CD4-positive, alpha-beta memory T cell (primary cell): ENCODE measurements around the gene ST14. TPM values are rescaled to one million over a fixed set of nuclear protein-coding genes. Genes with fewer than 3 reads are reported as not detected.

Source experiments
- CTCF ChIA-PET: fragments of 350-600 bp; sonication (Branson Sonifier 250); formaldehyde crosslinking; loops from one replicate; lab custom pipeline; 2021; ENCODE audit warnings: inconsistent platforms; ENCODE audit not compliant: partially characterized antibody; lab: Charles Lee
- POLR2A ChIA-PET: fragments of 350-600 bp; sonication (Branson Sonifier 250); formaldehyde crosslinking; loops from one replicate; lab custom pipeline; 2021; ENCODE audit not compliant: partially characterized antibody; lab: Charles Lee
- DNase-seq, 5 donors: peaks; one replicate each; pipeline versions ENCODE4 v3.0.0 to v3.0.0-alpha.2; 2020 to 2022; ENCODE audit warnings: mixed read lengths in 1 of 5
- H3K27ac ChIP-seq: one replicate; pipeline ENCODE4 v1.7.0; 2013; ENCODE audit warnings: low read depth, low read length
- H3K27me3 ChIP-seq: 2 replicates; pipeline ENCODE4 v1.7.0; 2013; ENCODE audit warnings: mild to moderate bottlenecking, low read length, moderate library complexity; ENCODE audit not compliant: insufficient read depth
- H3K36me3 ChIP-seq: 2 replicates; pipeline ENCODE4 v1.7.0; 2013; ENCODE audit warnings: mild to moderate bottlenecking, low read length, moderate library complexity; ENCODE audit not compliant: insufficient read depth
- H3K4me1 ChIP-seq: 2 replicates; pipeline ENCODE4 v1.7.0; 2013; ENCODE audit warnings: mild to moderate bottlenecking, low read length, moderate library complexity; ENCODE audit not compliant: insufficient read depth
- H3K4me3 ChIP-seq, 2 donors: one replicate each; pipeline ENCODE4 v1.7.0; 2013; ENCODE audit warnings: low read length in 2 of 2, mild to moderate bottlenecking in 1 of 2
- H3K9me3 ChIP-seq, 2 donors: one replicate each; pipeline ENCODE4 v1.7.0; 2013; ENCODE audit warnings: low read length in 2 of 2, control low read depth in 1 of 2; ENCODE audit not compliant: control insufficient read depth in 1 of 2
- H3K27ac Mint-ChIP-seq, 7 donors: one replicate each; pipeline ENCODE4 v1.8.0; 2020 to 2021; ENCODE audit warnings: mixed read lengths in 7 of 7, mild to moderate bottlenecking in 6 of 7, inconsistent platforms in 3 of 7, moderate library complexity in 3 of 7
- H3K27me3 Mint-ChIP-seq, 2 donors: one replicate each; pipeline ENCODE4 v1.8.0; 2020 to 2021; ENCODE audit warnings: mixed read lengths in 2 of 2
- H3K36me3 Mint-ChIP-seq, 2 donors: one replicate each; pipeline ENCODE4 v1.8.0; 2020 to 2021; ENCODE audit warnings: mixed read lengths in 2 of 2, inconsistent platforms in 1 of 2, mild to moderate bottlenecking in 1 of 2
- H3K4me1 Mint-ChIP-seq, 4 donors: one replicate each; pipeline ENCODE4 v1.8.0; 2020 to 2021; ENCODE audit warnings: mixed read lengths in 4 of 4, mild to moderate bottlenecking in 1 of 4
- H3K4me3 Mint-ChIP-seq, 8 donors: one replicate each; pipeline ENCODE4 v1.8.0; 2020 to 2021; ENCODE audit warnings: mixed read lengths in 8 of 8, mild to moderate bottlenecking in 7 of 8, moderate library complexity in 6 of 8, inconsistent platforms in 3 of 8
- H3K9me3 Mint-ChIP-seq, 8 donors: one replicate each; pipeline ENCODE4 v1.8.0; 2020 to 2021; ENCODE audit warnings: mixed read lengths in 8 of 8, mild to moderate bottlenecking in 5 of 8, inconsistent platforms in 3 of 8, moderate library complexity in 1 of 8
- intact Hi-C: fragments of 100-400 bp; cut with micrococcal nuclease; formaldehyde crosslinking; loops from one replicate; pipeline ENCODE4 v1.15.1; 2023
- polyA plus RNA-seq, 2 donors: library from polyadenylated mRNA; unstranded; fragments of 300-500 nt; fragmentation: Illumina TruSeq; gene quantifications; one replicate each; pipeline ENCODE4 v1.2.3, GENCODE V29; 2021
- total RNA-seq, 2 experiments: library from RNA; stranded (reverse); gene quantifications; one replicate each; pipeline ENCODE4 v1.2.3, GENCODE V29; 2021

ST14 gene
- total and polyA plus RNA-seq, 4 experiments from 2014 or later, result 0.47 to 0.79 (median 0.72) TPM; not detected in 1

DNA sequence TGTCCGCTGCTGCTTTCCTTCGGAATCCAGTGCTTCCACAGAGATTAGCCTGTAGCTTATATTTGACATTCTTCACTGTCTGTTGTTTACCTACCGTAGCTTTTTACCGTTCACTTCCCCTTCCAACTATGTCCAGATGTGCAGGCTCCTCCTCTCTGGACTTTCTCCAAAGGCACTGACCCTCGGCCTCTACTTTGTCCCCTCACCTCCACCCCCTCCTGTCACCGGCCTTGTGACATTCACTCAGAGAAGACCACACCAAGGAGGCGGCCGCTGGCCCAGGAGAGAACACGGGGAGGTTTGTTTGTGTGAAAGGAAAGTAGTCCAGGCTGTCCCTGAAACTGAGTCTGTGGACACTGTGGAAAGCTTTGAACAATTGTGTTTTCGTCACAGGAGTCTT is 15.4 kb upstream of the ST14 start:
- Mint-ChIP-seq H3K4me1 (peaks cover 8 to 29% (median 14%) of the 10 kb centered on the region in 4 donors), H3K27me3 (no peaks in the 10 kb centered on the region), H3K4me3 (no peak overlapping the region), H3K36me3 (peaks cover 21 to 31% of the 10 kb centered on the region in 2 donors), H3K9me3 (no peaks in the 10 kb centered on the region), H3K27ac (no peak overlapping the region)
- H3K36me3 ChIP-seq, result peaks cover 9% of the 10 kb centered on the region
- no peaks in the 10 kb centered on the region for H3K27me3 ChIP-seq
- CTCF ChIA-PET, result interaction anchor here (1.2 to 4.7 kb wide), 2 partner anchors 12 to 189 kb away, joined by 4 to 33 read pairs; no protein-coding TSS in a partner anchor
- H3K27ac ChIP-seq, result no peak overlapping the region
- DNase-seq, result no peak
- H3K4me3 ChIP-seq, result no peak overlapping the region
- H3K9me3 ChIP-seq, result no peaks in the 10 kb centered on the region
- POLR2A ChIA-PET, result no interaction called here
- H3K4me1 ChIP-seq, result peaks cover 16% of the 10 kb centered on the region
- intact Hi-C loops, result no loop called here

DNA sequence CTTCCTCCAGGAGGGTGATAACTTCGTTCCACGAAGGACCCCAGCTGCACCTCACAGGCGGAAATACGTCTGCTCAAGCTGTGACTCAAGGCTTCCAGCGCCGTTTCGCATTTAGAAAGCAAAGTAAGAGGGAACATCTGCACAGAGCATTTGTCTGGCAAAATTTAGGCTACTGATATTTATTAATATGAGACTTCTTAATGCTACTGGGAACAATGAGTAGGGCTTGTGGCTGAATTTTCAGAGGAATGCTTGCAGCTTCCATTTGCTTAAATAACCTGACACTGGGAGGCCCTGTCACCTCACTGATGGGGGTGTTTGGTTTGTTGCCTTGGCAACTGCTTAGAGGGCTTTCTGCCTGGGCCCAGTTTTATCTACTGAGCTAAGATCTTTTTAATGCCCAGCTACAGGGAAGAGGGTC is 14.7 kb upstream of the ST14 start:
- POLR2A ChIA-PET, result no interaction called here
- intact Hi-C loops, result no loop called here
- no peaks in the 10 kb centered on the region for H3K9me3 Mint-ChIP-seq
- peaks cover 8 to 29% (median 14%) of the 10 kb centered on the region in 4 donors for H3K4me1 Mint-ChIP-seq
- CTCF ChIA-PET, result interaction anchor here (1.2 to 4.7 kb wide), 3 partner anchors 9 to 190 kb away, joined by 3 to 33 read pairs (median 4); no protein-coding TSS in a partner anchor
- H3K4me3 Mint-ChIP-seq, result no peak overlapping the region
- H3K27ac Mint-ChIP-seq, result peak overlapping the region in 5 of 7 donors; percentile 25 to 75 (median 66)
- H3K36me3 ChIP-seq, result peaks cover 9% of the 10 kb centered on the region
- H3K27ac ChIP-seq, result no peak overlapping the region
- H3K4me1 ChIP-seq, result peaks cover 16% of the 10 kb centered on the region
- H3K36me3 Mint-ChIP-seq, result peaks cover 20 to 27% of the 10 kb centered on the region in 2 donors
- H3K27me3 Mint-ChIP-seq, result no peaks in the 10 kb centered on the region
- no peak for DNase-seq
- no peak overlapping the region for H3K4me3 ChIP-seq
- no peaks in the 10 kb centered on the region for H3K9me3 ChIP-seq
- no peaks in the 10 kb centered on the region for H3K27me3 ChIP-seq

DNA sequence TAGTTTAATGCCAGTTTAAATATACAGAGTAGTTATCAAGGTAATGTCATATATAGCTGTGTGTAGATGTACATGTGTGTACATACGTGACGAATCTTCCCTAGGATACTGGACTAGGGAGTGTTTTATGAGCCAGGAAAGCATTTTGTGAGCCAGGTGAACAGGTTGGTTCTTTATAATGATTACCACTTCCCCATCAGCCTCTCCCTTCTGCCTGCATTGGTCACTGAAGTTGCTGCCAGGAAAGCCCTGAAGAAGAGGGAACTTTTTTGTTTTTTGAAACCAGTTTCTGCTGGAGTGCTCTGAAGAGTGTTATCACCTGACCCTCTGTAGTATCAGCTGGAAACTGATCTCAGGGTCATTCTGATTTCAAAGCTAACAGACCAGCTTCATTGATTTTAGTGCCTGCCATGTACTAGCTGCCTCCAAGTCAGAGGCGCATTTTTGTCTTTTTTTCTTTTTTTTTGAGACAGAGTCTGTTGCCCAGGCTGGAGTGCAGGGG is 14.2 kb upstream of the ST14 start:
- POLR2A ChIA-PET, result interaction anchor here (0.8 kb wide), 1 partner anchor 247 kb away, joined by 4 read pairs; no protein-coding TSS in a partner anchor
- Mint-ChIP-seq H3K27me3 (no peaks in the 10 kb centered on the region), H3K4me3 (no peak overlapping the region), H3K36me3 (peaks cover 16 to 22% of the 10 kb centered on the region in 2 donors), H3K27ac (peak overlapping the region in 6 of 7 donors; percentile 25 to 73 (median 52)), H3K9me3 (no peaks in the 10 kb centered on the region), H3K4me1 (peaks cover 8 to 29% (median 14%) of the 10 kb centered on the region in 4 donors)
- intact Hi-C loops, result no loop called here
- no peak for DNase-seq
- Histone ChIP-seq H3K4me3 (no peak overlapping the region), H3K4me1 (peaks cover 16% of the 10 kb centered on the region), H3K9me3 (no peaks in the 10 kb centered on the region), H3K36me3 (peaks cover 9% of the 10 kb centered on the region), H3K27me3 (no peaks in the 10 kb centered on the region), H3K27ac (no peak overlapping the region)
- CTCF ChIA-PET, result interaction anchor here (0.9 to 4.7 kb wide), 5 partner anchors 9 to 360 kb away, joined by 3 to 33 read pairs (median 4); no protein-coding TSS in a partner anchor

GRCh38 chr11:130145975-130146776 is 13.4 kb upstream of the ST14 start:
- Mint-ChIP-seq H3K27me3 (peaks cover 0 to under 1% of the 10 kb centered on the region in 2 donors), H3K27ac (peak overlapping the region; percentile 27 to 89 (median 78)), H3K9me3 (no peaks in the 10 kb centered on the region), H3K4me3 (peak overlapping the region in 5 of 8 donors; percentile 16 to 78 (median 50)), H3K4me1 (peaks cover 8 to 29% (median 14%) of the 10 kb centered on the region in 4 donors), H3K36me3 (peaks cover 16 to 19% of the 10 kb centered on the region in 2 donors)
- POLR2A ChIA-PET, result interaction anchor here (0.8 to 1.1 kb wide), 2 partner anchors 142 to 247 kb away, joined by 4 read pairs; no protein-coding TSS in a partner anchor
- Histone ChIP-seq H3K36me3 (peaks cover 8% of the 10 kb centered on the region), H3K4me3 (no peak overlapping the region), H3K9me3 (no peaks in the 10 kb centered on the region), H3K4me1 (peaks cover 16% of the 10 kb centered on the region), H3K27me3 (no peaks in the 10 kb centered on the region), H3K27ac (no peak overlapping the region)
- CTCF ChIA-PET, result interaction anchor here (0.6 to 4.7 kb wide), 7 partner anchors 8 to 361 kb away, joined by 3 to 33 read pairs (median 3); no protein-coding TSS in a partner anchor
- intact Hi-C loops, result no loop called here
- DNase-seq, result no peak

DNA sequence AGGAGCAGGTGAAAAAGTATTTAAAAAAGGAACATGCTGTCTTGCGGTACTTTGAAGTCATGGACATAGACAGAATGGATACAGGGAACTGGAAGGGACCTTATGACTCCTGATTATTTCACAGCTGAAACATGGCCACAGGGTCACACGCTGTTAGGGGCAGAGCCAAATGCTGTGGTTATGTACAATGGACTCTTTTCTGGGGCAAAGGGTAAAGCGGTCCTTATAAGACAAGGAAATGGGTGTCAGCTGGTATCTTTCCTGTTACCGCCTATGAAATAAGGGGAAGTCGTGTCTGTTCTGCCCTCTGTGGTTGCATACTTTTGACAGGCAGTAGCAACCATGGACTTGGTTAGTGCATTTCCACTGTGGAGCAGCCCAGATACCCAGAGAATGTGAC is 12.8 kb upstream of the ST14 start:
- peaks cover 4% of the 10 kb centered on the region for H3K36me3 ChIP-seq
- POLR2A ChIA-PET, result interaction anchor here (1.1 kb wide), 1 partner anchor 143 kb away, joined by 4 read pairs; no protein-coding TSS in a partner anchor
- H3K27me3 ChIP-seq, result no peaks in the 10 kb centered on the region
- Mint-ChIP-seq H3K27me3 (peaks cover 0 to 4% of the 10 kb centered on the region in 2 donors), H3K27ac (peak overlapping the region; percentile 22 to 89 (median 44)), H3K9me3 (no peaks in the 10 kb centered on the region), H3K36me3 (peaks cover 10 to 15% of the 10 kb centered on the region in 2 donors), H3K4me1 (peaks cover 8 to 29% (median 14%) of the 10 kb centered on the region in 4 donors), H3K4me3 (peak overlapping the region in 6 of 8 donors; percentile 16 to 78 (median 44))
- CTCF ChIA-PET, result interaction anchor here (0.7 to 4.7 kb wide), 4 partner anchors 8 to 76 kb away, joined by 3 to 33 read pairs (median 4); no protein-coding TSS in a partner anchor
- no peaks in the 10 kb centered on the region for H3K9me3 ChIP-seq
- intact Hi-C loops, result no loop called here
- H3K4me3 ChIP-seq, result no peak overlapping the region
- no peak overlapping the region for H3K27ac ChIP-seq
- peak in 3 of 5 donors; percentile 25 to 29 (median 26) for DNase-seq
- peaks cover 16% of the 10 kb centered on the region for H3K4me1 ChIP-seq

DNA sequence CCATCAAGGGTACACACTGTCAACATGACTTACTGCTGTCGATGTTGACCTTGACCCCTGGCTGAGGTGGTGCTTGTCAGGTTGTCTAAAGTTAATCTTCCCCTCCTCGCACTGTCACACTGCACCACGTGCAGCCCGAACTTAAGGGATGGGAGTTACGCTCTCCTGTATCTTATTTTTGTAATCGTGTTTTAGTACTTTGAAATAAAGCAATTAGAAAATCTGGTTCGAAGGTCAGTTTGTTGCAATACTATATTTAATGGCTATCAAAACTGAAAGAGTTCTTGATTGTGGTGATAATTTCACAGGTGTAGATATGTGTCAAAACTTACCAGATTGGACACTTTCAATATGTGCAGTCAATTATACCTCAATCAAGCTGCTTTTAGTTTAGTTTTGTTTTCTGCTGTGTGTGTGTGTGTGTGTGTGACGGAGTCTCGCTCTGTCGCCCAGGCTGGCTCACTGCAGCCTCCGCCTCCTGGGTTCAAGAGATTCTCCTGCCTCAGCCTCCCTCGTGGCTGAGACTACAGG is 10.7 kb upstream of the ST14 start:
- Histone ChIP-seq H3K9me3 (no peaks in the 10 kb centered on the region), H3K27me3 (no peaks in the 10 kb centered on the region), H3K4me3 (no peak overlapping the region), H3K4me1 (peaks cover 16% of the 10 kb centered on the region), H3K36me3 (no peaks in the 10 kb centered on the region), H3K27ac (no peak overlapping the region)
- POLR2A ChIA-PET, result no interaction called here
- Mint-ChIP-seq H3K27ac (no peak overlapping the region), H3K36me3 (peaks cover 8% of the 10 kb centered on the region in 2 donors), H3K9me3 (no peaks in the 10 kb centered on the region), H3K4me1 (peaks cover 8 to 29% (median 14%) of the 10 kb centered on the region in 4 donors), H3K4me3 (no peak overlapping the region), H3K27me3 (peaks cover 0 to 8% of the 10 kb centered on the region in 2 donors)
- CTCF ChIA-PET, result interaction anchor here (4.7 kb wide), 1 partner anchor 16 kb away, joined by 33 read pairs; no protein-coding TSS in a partner anchor
- no peak for DNase-seq
- intact Hi-C loops, result no loop called here
